NB4 (cell line): ENCODE data around the gene RBM17.

Experiments used
- MYC ChIP-seq: IDR thresholded peaks from 2 replicates; pipeline ENCODE4 v1.6.1; 2011; ENCODE audit warnings: low read depth, low read length
- POLR2A ChIP-seq: IDR thresholded peaks from 2 replicates; pipeline ENCODE4 v1.6.1; 2011; ENCODE audit warnings: mild to moderate bottlenecking; ENCODE audit not compliant: insufficient read length; ENCODE audit errors: extremely low read depth
- TF ChIP-seq, protein P1 (sequence below): IDR thresholded peaks from one replicate; pipeline ENCODE4 v1.5.1; 2012; ENCODE audit warnings: low read depth, low read length
- TF ChIP-seq, protein P2 (sequence below): IDR thresholded peaks from 2 replicates; pipeline ENCODE4 v1.6.1; 2011; ENCODE audit warnings: low read depth, low read length

DNA sequence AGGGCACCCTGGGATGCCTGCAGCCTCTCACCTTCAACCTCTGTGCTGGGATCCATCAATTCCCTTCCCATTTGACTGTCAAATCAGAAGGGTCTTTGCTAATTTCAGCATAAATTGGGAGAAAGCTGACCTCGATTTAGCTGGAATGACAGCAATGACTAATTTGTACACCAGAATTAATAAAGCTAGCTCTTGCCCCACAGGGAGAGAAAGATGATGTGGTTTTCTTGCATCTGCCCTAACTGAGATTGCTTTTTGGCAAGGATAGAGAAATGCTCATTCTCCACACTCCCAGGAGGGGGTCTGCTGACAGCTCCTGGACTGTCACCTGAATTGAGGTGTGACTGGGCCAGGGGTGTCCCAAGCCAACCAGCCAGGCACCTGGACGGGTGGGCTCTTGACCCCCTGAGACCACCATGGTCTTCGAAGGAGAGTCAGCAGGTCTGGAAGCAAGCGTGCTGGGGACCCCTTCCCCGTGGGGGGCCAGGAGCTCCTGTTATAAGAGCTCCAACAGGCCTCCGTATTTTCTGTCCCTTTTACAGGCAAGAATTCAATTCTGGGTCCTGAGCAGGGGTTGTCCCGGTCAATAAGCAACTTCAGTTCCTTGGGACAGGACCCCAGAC lies 42.1 kb downstream of the RBM17 start:
- TF ChIP-seq, protein P1, sequence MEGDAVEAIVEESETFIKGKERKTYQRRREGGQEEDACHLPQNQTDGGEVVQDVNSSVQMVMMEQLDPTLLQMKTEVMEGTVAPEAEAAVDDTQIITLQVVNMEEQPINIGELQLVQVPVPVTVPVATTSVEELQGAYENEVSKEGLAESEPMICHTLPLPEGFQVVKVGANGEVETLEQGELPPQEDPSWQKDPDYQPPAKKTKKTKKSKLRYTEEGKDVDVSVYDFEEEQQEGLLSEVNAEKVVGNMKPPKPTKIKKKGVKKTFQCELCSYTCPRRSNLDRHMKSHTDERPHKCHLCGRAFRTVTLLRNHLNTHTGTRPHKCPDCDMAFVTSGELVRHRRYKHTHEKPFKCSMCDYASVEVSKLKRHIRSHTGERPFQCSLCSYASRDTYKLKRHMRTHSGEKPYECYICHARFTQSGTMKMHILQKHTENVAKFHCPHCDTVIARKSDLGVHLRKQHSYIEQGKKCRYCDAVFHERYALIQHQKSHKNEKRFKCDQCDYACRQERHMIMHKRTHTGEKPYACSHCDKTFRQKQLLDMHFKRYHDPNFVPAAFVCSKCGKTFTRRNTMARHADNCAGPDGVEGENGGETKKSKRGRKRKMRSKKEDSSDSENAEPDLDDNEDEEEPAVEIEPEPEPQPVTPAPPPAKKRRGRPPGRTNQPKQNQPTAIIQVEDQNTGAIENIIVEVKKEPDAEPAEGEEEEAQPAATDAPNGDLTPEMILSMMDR: no peak
- TF ChIP-seq MYC (no peak), POLR2A (no peak)
- TF ChIP-seq, protein P2, sequence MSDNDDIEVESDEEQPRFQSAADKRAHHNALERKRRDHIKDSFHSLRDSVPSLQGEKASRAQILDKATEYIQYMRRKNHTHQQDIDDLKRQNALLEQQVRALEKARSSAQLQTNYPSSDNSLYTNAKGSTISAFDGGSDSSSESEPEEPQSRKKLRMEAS: no peak
